Panc1 (cell line): ENCODE results near the gene STAT5A. TPM values are rescaled to one million over a fixed set of nuclear protein-coding genes. Genes with fewer than 3 reads are reported as not detected.
A peak's percentile ranks its signal among the peaks of the same experiment; 100 is the strongest.
"Not testable (repeated sequence)": the region's sequence is repeated elsewhere in the genome, so short reads cannot be mapped to it uniquely, and the experiment has no call there.

Source experiments
- ATAC-seq: fragments of 200-7000 bp; cut with Tn5 transposase; 2 replicates; pipeline ENCODE4 v1.9.1; 2020; ENCODE audit warnings: mild to moderate bottlenecking, moderate library complexity
- Bru-seq: library from RNA; stranded (reverse); fragments of 400-500 nt; gene quantifications from one replicate; lab custom pipeline; 2021; lab: Mats Ljungman, UMichigan
- BruChase-seq, 2 experiments: library from RNA; stranded (reverse); fragments of 400-500 nt; gene quantifications; one replicate each; lab custom pipeline; 2021; lab: Mats Ljungman, UMichigan
- BruUV-seq: library from RNA; stranded (reverse); fragments of 400-500 nt; replicated peaks from 2 replicates; lab custom pipeline; 2021; lab: Mats Ljungman, UMichigan
- CTCF ChIA-PET: fragments of 300-600 bp; sonication (Branson Sonifier 250); formaldehyde crosslinking; loops from one replicate; lab custom pipeline; 2022; ENCODE audit warnings: antibody characterized with exemption; lab: Charles Lee
- POLR2A ChIA-PET: fragments of 300-600 bp; sonication (Branson Sonifier 250); formaldehyde crosslinking; loops from one replicate; lab custom pipeline; 2022; ENCODE audit warnings: antibody characterized with exemption; lab: Charles Lee
- DNase-seq: peaks from one replicate; pipeline ENCODE4 v3.0.0-alpha.2; 2010; ENCODE audit warnings: low read depth, low spot score
- H3K27ac ChIP-seq: 2 replicates; pipeline ENCODE4 v1.5.1; 2011; ENCODE audit warnings: mild to moderate bottlenecking, low read length, inconsistent platforms
- H3K27me3 ChIP-seq: fragments of 200-500 bp; sonication (Bioruptor generic); 2 replicates; pipeline ENCODE4 v1.6.0; 2014; ENCODE audit warnings: low read length, inconsistent platforms; ENCODE audit not compliant: control insufficient read depth, insufficient read depth
- H3K36me3 ChIP-seq: fragments of 200-500 bp; sonication (Bioruptor generic); 2 replicates; pipeline ENCODE4 v1.5.1; 2014; ENCODE audit warnings: inconsistent platforms, mild to moderate bottlenecking, low read length, moderate library complexity; ENCODE audit not compliant: control insufficient read depth, insufficient read depth
- H3K4me1 ChIP-seq: 2 replicates; pipeline ENCODE4 v1.5.1; 2011; ENCODE audit warnings: inconsistent platforms, mild to moderate bottlenecking, low read length, moderate library complexity; ENCODE audit not compliant: control insufficient read depth, insufficient read depth
- H3K4me3 ChIP-seq, 2 experiments: 2 replicates each; pipeline ENCODE4 v1.5.1; 2011 to 2012; ENCODE audit warnings: low read depth in 2 of 2, low read length in 2 of 2, mild to moderate bottlenecking in 2 of 2, inconsistent platforms in 1 of 2, moderate library complexity in 1 of 2
- H3K9me3 ChIP-seq: fragments of 200-500 bp; sonication (Bioruptor generic); 2 replicates; pipeline ENCODE4 v1.5.1; 2014; ENCODE audit warnings: low read depth, mild to moderate bottlenecking, inconsistent platforms, low read length, moderate library complexity; ENCODE audit not compliant: control insufficient read depth, insufficient read depth
- POLR2AphosphoS5 ChIP-seq: IDR thresholded peaks from 2 replicates; pipeline ENCODE4 v1.6.1; 2012; ENCODE audit warnings: mild to moderate bottlenecking, low read depth, low read length, moderate library complexity
- SIN3A ChIP-seq: IDR thresholded peaks from 2 replicates; pipeline ENCODE4 v1.6.1; 2012; ENCODE audit warnings: low read depth, mild to moderate bottlenecking, low read length, moderate library complexity, borderline replicate concordance; ENCODE audit not compliant: insufficient read depth
- TCF7L2 ChIP-seq: IDR thresholded peaks from 2 replicates; pipeline ENCODE4 v1.6.1; 2011; ENCODE audit warnings: mild to moderate bottlenecking, low read depth, low read length, inconsistent platforms
- in situ Hi-C: cut with HindIII; loops from 2 replicates; pipeline ENCODE4 v1.10.0; 2016; ENCODE audit warnings: low sequenced_read_pairs, low pct_unique_long_range_greater_than_20kb
- intact Hi-C: fragments of 100-400 bp; cut with micrococcal nuclease; formaldehyde crosslinking; loops from one replicate; pipeline ENCODE4 v1.10.0; 2022; ENCODE audit not compliant: unreplicated experiment
- long read RNA-seq: library from polyadenylated mRNA; unstranded; transcript quantifications from one replicate; pipeline ENCODE4 v2.0.0, GENCODE V29; 2021; ENCODE audit not compliant: unreplicated experiment
- polyA plus RNA-seq: library from polyadenylated mRNA; unstranded; fragments of >200 nt; gene quantifications from one replicate; pipeline ENCODE4 v1.2.1, GENCODE V29; 2012; ENCODE audit warnings: missing spikeins; ENCODE audit not compliant: insufficient read length
- total RNA-seq: library from RNA; stranded (reverse); gene quantifications from one replicate; pipeline ENCODE4 v1.2.1, GENCODE V29; 2021; ENCODE audit not compliant: unreplicated experiment
- TF ChIP-seq, protein P1 (sequence below), 2 experiments: IDR thresholded peaks; 2 replicates each; pipeline ENCODE4 v1.6.1; 2011 to 2012; ENCODE audit warnings: low read depth in 2 of 2, control low read depth in 1 of 2, low read length in 1 of 2, mild to moderate bottlenecking in 1 of 2, moderate library complexity in 1 of 2; ENCODE audit not compliant: insufficient read depth in 1 of 2
- TF ChIP-seq, protein P2 (sequence below): fragments of 450-650 bp; IDR thresholded peaks from 2 replicates; pipeline ENCODE4 v1.5.1; 2017; ENCODE audit warnings: mild to moderate bottlenecking

The STAT5A gene
- total RNA-seq (26.7 TPM), Bru-seq, nascent RNA (percentile 55 among the genes with signal in this experiment), BruChase-seq, experiment 1, labeled RNA remaining after a 2-hour chase (percentile 65 among the genes with signal in this experiment), BruChase-seq, experiment 2, labeled RNA remaining after a 6-hour chase (percentile 76 among the genes with signal in this experiment)
- polyA plus RNA-seq: 37.3 TPM
- long read RNA-seq, full-length matches to known transcripts: 46 of 97 reads
- long read RNA-seq, partial matches to known transcripts: 25 of 97 reads
- long read RNA-seq, other reads (novel, unspliced or antisense): 26 of 97 reads

DNA sequence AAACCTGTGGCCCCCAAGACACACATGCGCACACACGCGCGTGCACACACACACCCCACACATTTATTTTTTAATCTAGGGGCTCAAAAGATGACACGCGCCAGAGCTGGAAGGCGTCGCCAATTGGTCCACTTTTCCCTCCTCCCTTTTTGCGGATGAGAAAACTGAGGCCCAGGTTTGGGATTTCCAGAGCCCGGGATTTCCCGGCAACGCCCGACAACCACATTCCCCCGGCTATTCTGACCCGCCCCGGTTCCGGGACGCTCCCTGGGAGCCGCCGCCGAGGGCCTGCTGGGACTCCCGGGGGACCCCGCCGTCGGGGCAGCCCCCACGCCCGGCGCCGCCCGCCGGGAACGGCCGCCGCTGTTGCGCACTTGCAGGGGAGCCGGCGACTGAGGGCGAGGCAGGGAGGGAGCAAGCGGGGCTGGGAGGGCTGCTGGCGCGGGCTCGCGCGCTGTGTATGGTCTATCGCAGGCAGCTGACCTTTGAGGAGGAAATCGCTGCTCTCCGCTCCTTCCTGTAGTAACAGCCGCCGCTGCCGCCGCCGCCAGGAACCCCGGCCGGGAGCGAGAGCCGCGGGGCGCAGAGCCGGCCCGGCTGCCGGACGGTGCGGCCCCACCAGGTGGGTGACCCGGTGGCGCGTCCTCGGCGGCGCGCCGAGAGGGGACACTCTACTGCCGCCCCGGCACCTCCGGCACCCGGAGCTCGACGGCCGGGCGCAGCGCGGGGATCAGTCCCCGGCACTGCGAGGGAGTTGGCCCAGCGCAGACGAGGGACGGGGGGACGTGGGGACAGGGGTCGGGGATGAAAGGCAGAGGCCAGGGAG lies at the start of gene STAT5A:
TSS of gene STAT5A (plus strand) at position 522 of the 826 bp plus-strand sequence. CDS start 914 bp downstream, outside the sequence.
- TF ChIP-seq POLR2AphosphoS5 (no peak), TCF7L2 (no peak), SIN3A (no peak)
- TF ChIP-seq, protein P1, sequence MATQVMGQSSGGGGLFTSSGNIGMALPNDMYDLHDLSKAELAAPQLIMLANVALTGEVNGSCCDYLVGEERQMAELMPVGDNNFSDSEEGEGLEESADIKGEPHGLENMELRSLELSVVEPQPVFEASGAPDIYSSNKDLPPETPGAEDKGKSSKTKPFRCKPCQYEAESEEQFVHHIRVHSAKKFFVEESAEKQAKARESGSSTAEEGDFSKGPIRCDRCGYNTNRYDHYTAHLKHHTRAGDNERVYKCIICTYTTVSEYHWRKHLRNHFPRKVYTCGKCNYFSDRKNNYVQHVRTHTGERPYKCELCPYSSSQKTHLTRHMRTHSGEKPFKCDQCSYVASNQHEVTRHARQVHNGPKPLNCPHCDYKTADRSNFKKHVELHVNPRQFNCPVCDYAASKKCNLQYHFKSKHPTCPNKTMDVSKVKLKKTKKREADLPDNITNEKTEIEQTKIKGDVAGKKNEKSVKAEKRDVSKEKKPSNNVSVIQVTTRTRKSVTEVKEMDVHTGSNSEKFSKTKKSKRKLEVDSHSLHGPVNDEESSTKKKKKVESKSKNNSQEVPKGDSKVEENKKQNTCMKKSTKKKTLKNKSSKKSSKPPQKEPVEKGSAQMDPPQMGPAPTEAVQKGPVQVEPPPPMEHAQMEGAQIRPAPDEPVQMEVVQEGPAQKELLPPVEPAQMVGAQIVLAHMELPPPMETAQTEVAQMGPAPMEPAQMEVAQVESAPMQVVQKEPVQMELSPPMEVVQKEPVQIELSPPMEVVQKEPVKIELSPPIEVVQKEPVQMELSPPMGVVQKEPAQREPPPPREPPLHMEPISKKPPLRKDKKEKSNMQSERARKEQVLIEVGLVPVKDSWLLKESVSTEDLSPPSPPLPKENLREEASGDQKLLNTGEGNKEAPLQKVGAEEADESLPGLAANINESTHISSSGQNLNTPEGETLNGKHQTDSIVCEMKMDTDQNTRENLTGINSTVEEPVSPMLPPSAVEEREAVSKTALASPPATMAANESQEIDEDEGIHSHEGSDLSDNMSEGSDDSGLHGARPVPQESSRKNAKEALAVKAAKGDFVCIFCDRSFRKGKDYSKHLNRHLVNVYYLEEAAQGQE (IDR thresholded peaks at IDR 0.05; ENCODE audit: insufficient read depth in 1 of 2, low read depth in 2 of 2, low read length in 1 of 2): no peak
- TF ChIP-seq, protein P2, sequence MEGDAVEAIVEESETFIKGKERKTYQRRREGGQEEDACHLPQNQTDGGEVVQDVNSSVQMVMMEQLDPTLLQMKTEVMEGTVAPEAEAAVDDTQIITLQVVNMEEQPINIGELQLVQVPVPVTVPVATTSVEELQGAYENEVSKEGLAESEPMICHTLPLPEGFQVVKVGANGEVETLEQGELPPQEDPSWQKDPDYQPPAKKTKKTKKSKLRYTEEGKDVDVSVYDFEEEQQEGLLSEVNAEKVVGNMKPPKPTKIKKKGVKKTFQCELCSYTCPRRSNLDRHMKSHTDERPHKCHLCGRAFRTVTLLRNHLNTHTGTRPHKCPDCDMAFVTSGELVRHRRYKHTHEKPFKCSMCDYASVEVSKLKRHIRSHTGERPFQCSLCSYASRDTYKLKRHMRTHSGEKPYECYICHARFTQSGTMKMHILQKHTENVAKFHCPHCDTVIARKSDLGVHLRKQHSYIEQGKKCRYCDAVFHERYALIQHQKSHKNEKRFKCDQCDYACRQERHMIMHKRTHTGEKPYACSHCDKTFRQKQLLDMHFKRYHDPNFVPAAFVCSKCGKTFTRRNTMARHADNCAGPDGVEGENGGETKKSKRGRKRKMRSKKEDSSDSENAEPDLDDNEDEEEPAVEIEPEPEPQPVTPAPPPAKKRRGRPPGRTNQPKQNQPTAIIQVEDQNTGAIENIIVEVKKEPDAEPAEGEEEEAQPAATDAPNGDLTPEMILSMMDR: no peak
- BruUV-seq: TSS peak; percentile 80
- peak within 1 kb of the TSS; percentile 93 for H3K27ac ChIP-seq
- in situ Hi-C loops: no loop called here
- peaks cover 29% of the 10 kb centered on the region for H3K4me1 ChIP-seq
- ChIA-PET POLR2A (no interaction called here), CTCF (no interaction called here)
- H3K27me3 ChIP-seq: no peaks in the 10 kb centered on the region
- H3K4me3 ChIP-seq: peak within 1 kb of the TSS; percentile 41 to 48
- H3K36me3 ChIP-seq: no peaks in the 10 kb centered on the region
- intact Hi-C loops: no loop called here
- ATAC-seq: peak; percentile 65
- no peaks in the 10 kb centered on the region for H3K9me3 ChIP-seq
- DNase-seq: no peak

DNA sequence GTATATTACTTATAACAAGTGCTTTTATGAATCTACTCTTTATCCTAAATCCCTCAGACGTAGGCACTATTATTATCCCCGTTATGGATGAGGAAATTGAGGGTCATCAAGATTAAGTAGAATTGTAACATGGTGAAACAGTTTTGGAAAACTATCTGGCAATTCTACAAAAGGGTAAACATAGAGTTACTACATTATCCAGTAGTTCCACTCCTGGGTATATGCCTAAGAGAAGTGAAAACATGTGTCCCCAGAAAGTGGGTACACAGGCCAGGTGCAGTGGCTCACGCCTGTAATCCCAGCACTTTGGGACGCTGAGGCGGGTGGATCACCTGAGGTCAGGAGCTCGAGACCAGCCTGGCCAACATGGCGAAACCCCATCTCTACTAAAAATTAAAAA lies 48.7 kb upstream of the STAT5A start:
- H3K9me3 ChIP-seq, H3K27me3 ChIP-seq, H3K36me3 ChIP-seq, intact Hi-C loops, in situ Hi-C loops, CTCF ChIA-PET, DNase-seq, ATAC-seq, POLR2A ChIA-PET, H3K4me3 ChIP-seq, BruUV-seq: not testable (repeated sequence)
- Histone ChIP-seq H3K27ac (peak overlapping the region; percentile 69), H3K4me1 (peaks cover 40% of the 10 kb centered on the region)
